OCI-LY7 (cell line): Measurements from ENCODE around the gene SLC6A19. TPM values are rescaled to one million over a fixed set of nuclear protein-coding genes. Genes with fewer than 3 reads are reported as not detected.
A peak's percentile ranks its signal among the peaks of the same experiment; 100 is the strongest.

Experiments used
- BruUV-seq: library from RNA; stranded (reverse); fragments of 400-500 nt; replicated peaks from 2 replicates; lab custom pipeline; 2021; lab: Mats Ljungman, UMichigan
- CTCF ChIA-PET: fragments of 300-600 bp; sonication (Branson Sonifier 250); formaldehyde crosslinking; loops from one replicate; lab custom pipeline; 2022; ENCODE audit warnings: antibody characterized with exemption; ENCODE audit not compliant: unreplicated experiment; lab: Charles Lee
- POLR2A ChIA-PET: fragments of 300-600 bp; sonication (Branson Sonifier 250); formaldehyde crosslinking; loops from one replicate; lab custom pipeline; 2022; ENCODE audit warnings: antibody characterized with exemption; lab: Charles Lee
- DNase-seq: peaks from one replicate; pipeline ENCODE4 v3.0.0-alpha.2; 2015; ENCODE audit warnings: low spot score
- H2AFZ ChIP-seq: fragments of 200-600 bp; sonication (generic), shearing (Covaris generic); 2 replicates; pipeline ENCODE4 v1.6.1; 2014; ENCODE audit warnings: mild to moderate bottlenecking, antibody characterized with exemption, low read length, moderate library complexity
- H3K27ac ChIP-seq: fragments of 200-600 bp; sonication (generic); 2 replicates; pipeline ENCODE4 v1.5.1; 2014; ENCODE audit warnings: mixed run types, low read depth, mild to moderate bottlenecking, moderate library complexity, low read length, inconsistent platforms; ENCODE audit not compliant: poor library complexity, severe bottlenecking
- H3K36me3 ChIP-seq: fragments of 200-600 bp; sonication (generic); 2 replicates; pipeline ENCODE4 v1.6.1; 2014; ENCODE audit warnings: mild to moderate bottlenecking, antibody characterized with exemption, low read length, moderate library complexity, mixed read lengths; ENCODE audit not compliant: insufficient read depth
- H3K4me1 ChIP-seq: fragments of 200-600 bp; sonication (generic); 2 replicates; pipeline ENCODE4 v1.5.1; 2014; ENCODE audit warnings: mild to moderate bottlenecking, low read length; ENCODE audit not compliant: insufficient read depth, poor library complexity, severe bottlenecking
- H3K4me2 ChIP-seq: fragments of 200-600 bp; sonication (generic); 2 replicates; pipeline ENCODE4 v1.6.1; 2014; ENCODE audit warnings: mild to moderate bottlenecking, low read length
- H3K4me3 ChIP-seq: fragments of 200-600 bp; sonication (generic); 2 replicates; pipeline ENCODE4 v1.5.1; 2014; ENCODE audit warnings: mild to moderate bottlenecking, low read depth, low read length; ENCODE audit not compliant: poor library complexity, severe bottlenecking
- H3K79me2 ChIP-seq: fragments of 200-600 bp; sonication (generic); 2 replicates; pipeline ENCODE4 v1.6.1; 2016; ENCODE audit warnings: low read depth, mild to moderate bottlenecking, low read length, moderate library complexity, mixed read lengths; ENCODE audit not compliant: insufficient read depth
- H3K9me2 ChIP-seq: fragments of 200-600 bp; sonication (generic); 2 replicates; pipeline ENCODE4 v1.6.1; 2016; ENCODE audit warnings: mild to moderate bottlenecking, low read length, mixed read lengths; ENCODE audit not compliant: insufficient read depth
- H3K9me3 ChIP-seq: fragments of 200-600 bp; sonication (generic); 2 replicates; pipeline ENCODE4 v1.6.1; 2014; ENCODE audit warnings: mild to moderate bottlenecking, mixed run types, low read length, mixed read lengths
- H4K20me1 ChIP-seq: fragments of 200-600 bp; sonication (generic); 2 replicates; pipeline ENCODE4 v1.6.1; 2014; ENCODE audit warnings: mild to moderate bottlenecking, antibody characterized with exemption, low read length, moderate library complexity, mixed read lengths; ENCODE audit not compliant: insufficient read depth
- EZH2phosphoT487 ChIP-seq: fragments of 200-600 bp; sonication (generic); IDR thresholded peaks from 2 replicates; pipeline ENCODE4 v1.6.1; 2018; ENCODE audit warnings: low read depth, borderline replicate concordance, mild to moderate bottlenecking, mixed run types, antibody characterized with exemption, low read length, moderate library complexity, mixed read lengths
- intact Hi-C: fragments of 100-400 bp; cut with micrococcal nuclease; formaldehyde crosslinking; loops from one replicate; pipeline ENCODE4 v1.10.0; 2022; ENCODE audit not compliant: unreplicated experiment
- total RNA-seq, 2 experiments: library from RNA; depleted of rRNA in 1 of 2; stranded (reverse); fragments of >200 nt in 1 of 2; shearing (Covaris generic) in 1 of 2; gene quantifications; 2 replicates each; pipeline ENCODE4 v1.2.3, GENCODE V29; 2014 to 2022
- TF ChIP-seq, protein P1 (sequence below): fragments of 200-600 bp; sonication (generic); conservative IDR thresholded peaks from 2 replicates; pipeline ENCODE4 v1.5.1; 2014; ENCODE audit warnings: mild to moderate bottlenecking, antibody characterized with exemption, low read length, moderate library complexity, mixed read lengths

Gene SLC6A19
- total RNA-seq, 2 experiments from 2014 or later: not detected

DNA sequence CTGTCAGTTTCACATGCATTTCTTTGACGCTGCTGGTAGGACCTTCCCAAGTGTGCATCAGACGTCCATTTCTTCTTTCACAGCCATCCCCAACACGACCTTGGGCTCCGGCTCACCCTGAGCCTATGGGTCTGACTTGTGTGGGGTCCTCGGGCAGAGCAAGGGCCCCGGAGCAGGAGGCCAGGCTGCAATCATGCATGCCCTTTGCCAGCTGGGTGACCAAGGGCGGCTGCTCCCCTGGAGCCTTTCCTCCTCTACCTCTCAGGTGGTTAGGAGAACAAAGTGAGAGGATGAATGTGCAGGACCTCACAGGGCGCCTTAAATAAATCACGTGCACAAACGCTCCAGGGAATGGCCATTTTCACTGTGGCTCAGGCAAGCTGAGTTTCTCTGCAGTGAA is 60.2 kb downstream of the SLC6A19 start:
- no peak overlapping the region for H3K4me3 ChIP-seq
- H3K4me2 ChIP-seq: no peak overlapping the region
- BruUV-seq: no TSS peak
- TF ChIP-seq EZH2phosphoT487: no peak
- TF ChIP-seq, protein P1, sequence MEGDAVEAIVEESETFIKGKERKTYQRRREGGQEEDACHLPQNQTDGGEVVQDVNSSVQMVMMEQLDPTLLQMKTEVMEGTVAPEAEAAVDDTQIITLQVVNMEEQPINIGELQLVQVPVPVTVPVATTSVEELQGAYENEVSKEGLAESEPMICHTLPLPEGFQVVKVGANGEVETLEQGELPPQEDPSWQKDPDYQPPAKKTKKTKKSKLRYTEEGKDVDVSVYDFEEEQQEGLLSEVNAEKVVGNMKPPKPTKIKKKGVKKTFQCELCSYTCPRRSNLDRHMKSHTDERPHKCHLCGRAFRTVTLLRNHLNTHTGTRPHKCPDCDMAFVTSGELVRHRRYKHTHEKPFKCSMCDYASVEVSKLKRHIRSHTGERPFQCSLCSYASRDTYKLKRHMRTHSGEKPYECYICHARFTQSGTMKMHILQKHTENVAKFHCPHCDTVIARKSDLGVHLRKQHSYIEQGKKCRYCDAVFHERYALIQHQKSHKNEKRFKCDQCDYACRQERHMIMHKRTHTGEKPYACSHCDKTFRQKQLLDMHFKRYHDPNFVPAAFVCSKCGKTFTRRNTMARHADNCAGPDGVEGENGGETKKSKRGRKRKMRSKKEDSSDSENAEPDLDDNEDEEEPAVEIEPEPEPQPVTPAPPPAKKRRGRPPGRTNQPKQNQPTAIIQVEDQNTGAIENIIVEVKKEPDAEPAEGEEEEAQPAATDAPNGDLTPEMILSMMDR: no peak
- H3K9me3 ChIP-seq: no peaks in the 10 kb centered on the region
- H3K79me2 ChIP-seq: no peaks in the 10 kb centered on the region
- intact Hi-C loops: loop anchor here (5.0 kb wide), 1 partner anchor 56 kb away; no protein-coding TSS in a partner anchor
- CTCF ChIA-PET: no interaction called here
- no peak overlapping the region for H3K27ac ChIP-seq
- POLR2A ChIA-PET: no interaction called here
- no peak overlapping the region for H2AFZ ChIP-seq
- no peaks in the 10 kb centered on the region for H3K4me1 ChIP-seq
- DNase-seq: no peak
- H4K20me1 ChIP-seq: no peaks in the 10 kb centered on the region
- no peaks in the 10 kb centered on the region for H3K9me2 ChIP-seq
- H3K36me3 ChIP-seq: peaks cover 96% of the 10 kb centered on the region

- peaks cover 95% of the 10 kb centered on the region for H3K36me3 ChIP-seq
- intact Hi-C loops: loop anchor here (5.0 kb wide), 1 partner anchor 55 kb away; no protein-coding TSS in a partner anchor
- BruUV-seq: no TSS peak
- H3K4me3 ChIP-seq: no peak overlapping the region
- peak overlapping the region; percentile 25 for H3K27ac ChIP-seq
- H4K20me1 ChIP-seq: no peaks in the 10 kb centered on the region
- ChIA-PET CTCF (no interaction called here), POLR2A (no interaction called here)
- H3K9me3 ChIP-seq: no peaks in the 10 kb centered on the region
- H3K79me2 ChIP-seq: no peaks in the 10 kb centered on the region
- no peak overlapping the region for H3K4me2 ChIP-seq
- no peaks in the 10 kb centered on the region for H3K4me1 ChIP-seq
- no peaks in the 10 kb centered on the region for H3K9me2 ChIP-seq
- no peak for DNase-seq
- H2AFZ ChIP-seq: no peak overlapping the region
- TF ChIP-seq, protein P1: no peak
- TF ChIP-seq EZH2phosphoT487: no peak
Measured at GRCh38 chr5:1262381-1262780, 61.0 kb downstream of the SLC6A19 start.

DNA sequence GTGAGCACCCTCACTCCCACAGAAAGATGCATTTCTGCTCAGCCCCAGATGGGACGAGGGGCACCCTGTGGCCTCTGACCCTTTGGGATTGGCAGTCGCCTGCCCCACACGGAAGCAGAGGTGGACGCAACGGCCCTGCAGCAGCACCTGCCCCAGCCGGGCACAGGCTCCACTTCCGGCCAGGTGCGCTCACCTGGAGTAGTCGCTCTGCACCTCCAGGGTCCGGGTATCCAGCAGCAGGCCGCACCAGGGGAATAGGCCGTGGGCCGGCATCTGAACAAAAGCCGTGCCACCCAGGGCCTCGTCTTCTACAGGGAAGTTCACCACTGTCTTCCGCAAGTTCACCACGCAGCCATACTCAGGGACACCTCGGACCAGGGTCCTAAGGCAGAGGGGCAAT is 62.8 kb downstream of the SLC6A19 start:
- ChIA-PET CTCF (no interaction called here), POLR2A (no interaction called here)
- no peak overlapping the region for H3K4me2 ChIP-seq
- no peaks in the 10 kb centered on the region; the same call in 1 of the 2 replicates for H4K20me1 ChIP-seq
- intact Hi-C loops: loop anchor here (5.0 kb wide), 1 partner anchor 53 kb away; no protein-coding TSS in a partner anchor
- no peaks in the 10 kb centered on the region for H3K4me1 ChIP-seq
- no peaks in the 10 kb centered on the region for H3K79me2 ChIP-seq
- BruUV-seq: no TSS peak
- no peak overlapping the region for H3K27ac ChIP-seq
- peaks cover 94% of the 10 kb centered on the region for H3K36me3 ChIP-seq
- TF ChIP-seq, protein P1: no peak
- TF ChIP-seq EZH2phosphoT487: no peak
- no peak overlapping the region for H3K4me3 ChIP-seq
- H2AFZ ChIP-seq: no peak overlapping the region
- no peak for DNase-seq
- no peaks in the 10 kb centered on the region for H3K9me2 ChIP-seq
- no peaks in the 10 kb centered on the region for H3K9me3 ChIP-seq
